ENCODE results near the gene HOXA10.

Gene HOXA10

DNA sequence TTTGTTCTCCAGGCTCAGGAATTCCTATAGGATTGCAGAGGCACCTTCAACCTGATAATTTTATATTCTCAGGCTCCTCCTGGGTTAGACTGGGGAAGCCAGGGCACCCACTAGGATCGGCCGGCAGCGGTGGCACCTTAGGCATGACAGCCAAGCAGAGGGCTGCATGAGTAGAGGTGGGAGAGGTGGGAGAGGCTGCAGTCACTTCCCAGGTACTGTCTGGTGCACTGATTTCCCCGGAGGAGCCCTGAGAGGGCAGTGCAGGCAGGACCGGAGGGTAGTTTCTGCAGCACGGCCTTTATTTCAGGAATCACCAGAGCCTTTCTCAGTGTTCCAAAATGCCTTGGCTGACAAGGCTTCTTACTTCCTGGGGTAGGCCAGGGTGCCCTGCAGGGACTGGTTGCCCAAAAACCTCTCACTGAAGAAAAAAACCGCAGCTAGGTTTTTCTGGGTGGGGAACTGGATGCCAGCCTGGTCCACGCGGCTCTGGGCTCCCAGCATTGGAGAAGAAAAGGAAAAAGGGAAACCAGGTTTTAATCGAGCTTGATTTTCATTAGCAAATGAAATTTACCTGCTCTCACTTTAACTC lies 29.3 kb upstream of the HOXA10 start:
- DNase-seq: no peak

DNA sequence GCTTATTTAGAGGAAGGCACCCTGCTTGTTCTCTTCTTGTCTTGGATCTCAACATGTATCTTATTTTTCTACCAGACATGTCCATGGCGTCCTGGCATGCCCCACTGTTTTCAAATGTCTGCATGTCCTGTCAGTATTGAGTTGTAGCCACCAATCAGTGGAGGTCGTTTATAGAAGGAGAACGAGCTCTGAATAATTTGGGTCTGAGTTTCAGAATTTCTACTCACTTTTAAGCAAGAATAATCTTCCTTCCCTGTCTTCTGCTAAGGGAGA lies 28.7 kb upstream of the HOXA10 start:
- DNase-seq: no peak

DNA sequence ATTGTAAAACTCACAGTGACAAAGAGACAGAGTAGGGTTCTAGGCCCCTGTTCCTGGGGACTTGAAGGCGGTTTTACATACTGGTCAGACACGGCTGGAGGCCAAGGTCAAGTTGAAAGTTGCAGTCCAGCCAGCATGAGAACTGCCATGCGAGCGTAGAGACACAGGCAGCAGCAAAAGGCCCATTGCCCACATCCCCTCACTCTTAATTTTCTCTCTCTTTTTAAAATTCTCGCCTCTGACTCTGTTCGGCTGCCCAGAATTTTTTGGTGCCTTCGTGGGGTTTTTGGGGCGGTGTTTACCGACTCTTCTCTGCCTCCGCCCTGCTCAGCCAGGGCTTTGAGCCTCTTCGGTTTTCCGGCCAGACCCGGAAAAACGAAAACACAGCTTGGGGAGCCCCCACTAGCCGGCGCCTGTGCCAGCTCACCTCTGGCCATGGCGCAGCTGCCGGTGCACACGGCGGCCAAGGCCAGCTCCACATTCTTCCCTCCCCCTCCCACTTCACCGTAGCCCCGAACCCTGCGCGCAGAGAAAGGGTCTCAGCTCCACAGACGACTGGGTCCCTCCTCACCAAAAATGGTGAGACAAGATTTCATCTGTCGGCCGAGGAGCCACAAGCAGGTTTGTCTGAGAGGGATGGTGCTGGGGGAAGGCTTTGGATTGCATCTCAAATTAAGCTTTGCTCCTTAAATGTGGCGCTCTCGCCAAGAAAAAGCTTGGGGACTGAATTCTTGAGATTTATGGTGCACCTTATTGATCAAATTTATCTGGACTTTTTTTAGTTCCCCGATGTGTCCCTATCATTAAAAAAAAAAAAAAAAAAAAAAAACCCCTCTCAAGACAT lies 28.1 kb upstream of the HOXA10 start:
- DNase-seq: no peak

- DNase-seq: no peak
These were observed 27.5 kb upstream of the HOXA10 start for GRCh38 chr7:27201580-27202017.

DNA sequence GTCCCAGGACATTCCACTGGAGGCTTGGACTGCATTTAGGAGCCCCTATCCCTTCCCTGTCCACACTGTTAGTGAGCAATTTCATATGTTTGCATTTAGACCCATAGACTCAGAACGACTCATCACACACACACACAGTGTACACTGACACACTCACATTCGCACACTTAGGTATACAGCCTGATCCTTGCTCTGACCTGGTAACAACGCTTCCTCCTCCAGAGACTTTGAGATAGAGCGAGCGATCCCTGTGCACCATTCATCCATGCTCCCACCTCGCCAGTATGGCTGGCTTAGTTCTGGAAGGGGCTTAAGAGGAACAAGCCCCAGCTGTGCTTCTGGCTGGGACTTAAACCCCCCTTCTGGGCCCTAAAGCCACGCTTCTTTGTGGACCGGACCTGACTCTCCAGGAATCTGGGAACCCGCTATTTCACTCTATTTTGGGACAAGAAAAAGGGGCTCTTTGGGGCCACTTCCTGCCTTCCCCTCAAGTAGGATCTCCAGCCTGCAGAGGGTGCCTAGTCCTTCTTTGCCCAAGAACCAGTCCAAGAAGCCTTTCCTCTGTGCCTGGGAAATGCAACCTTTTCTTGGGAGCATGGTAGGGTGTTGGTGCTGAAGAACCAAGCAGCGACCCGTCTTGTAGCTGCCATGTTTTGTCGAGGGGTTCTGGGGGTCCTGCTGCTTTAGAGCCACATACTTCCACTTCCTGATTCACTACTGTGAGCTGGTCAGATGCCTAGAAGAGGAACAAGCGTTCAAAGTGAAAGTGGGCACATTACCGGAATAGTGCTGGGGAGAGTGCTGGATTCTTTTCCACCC lies 26.9 kb upstream of the HOXA10 start:
- DNase-seq: peak; percentile 72

- DNase-seq: peak; percentile 85
These were observed 26.0 kb upstream of the HOXA10 start, which contains the start of gene HOXA13 for GRCh38 chr7:27199849-27200760. HOXA13 (minus strand) TSS chr7:27200091; CDS start chr7:27200077, 14 bp downstream.

GRCh38 chr7:27198871-27199801 lies 25.0 kb upstream of the HOXA10 start:
- peak; percentile 65 for DNase-seq

DNA sequence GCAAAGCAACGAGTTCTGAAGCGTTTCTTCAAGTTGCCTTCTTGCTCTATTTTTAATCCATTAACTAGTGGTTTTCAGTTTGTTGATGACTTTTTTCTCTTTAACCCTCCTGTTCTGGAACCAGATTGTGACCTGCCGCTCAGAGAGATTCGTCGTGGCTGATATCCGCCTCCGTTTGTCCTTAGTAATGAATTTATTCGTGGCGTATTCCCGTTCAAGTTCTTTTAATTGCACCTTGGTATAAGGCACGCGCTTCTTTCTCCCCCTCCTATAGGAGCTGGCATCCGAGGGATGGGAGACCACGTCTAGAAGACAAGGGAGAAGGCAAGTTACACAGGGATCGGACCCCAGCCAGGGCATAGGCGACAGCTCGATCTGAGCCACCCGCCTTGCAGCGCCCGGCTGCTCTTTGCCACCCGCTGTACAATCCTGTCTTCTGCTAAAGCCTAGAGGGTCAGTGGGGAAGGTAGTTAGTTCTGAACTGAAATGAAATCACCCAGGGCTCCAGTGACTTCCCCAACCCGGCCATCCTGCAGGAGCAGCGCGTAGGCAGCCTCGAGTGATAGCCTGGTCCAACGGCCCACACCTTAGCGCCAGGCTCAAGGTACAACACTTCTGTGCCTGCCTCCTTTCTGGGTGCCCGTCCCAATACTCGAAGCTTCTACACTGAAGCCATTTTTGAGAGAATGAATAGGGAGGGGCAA lies 24.2 kb upstream of the HOXA10 start:
- peak; percentile 64 for DNase-seq

DNA sequence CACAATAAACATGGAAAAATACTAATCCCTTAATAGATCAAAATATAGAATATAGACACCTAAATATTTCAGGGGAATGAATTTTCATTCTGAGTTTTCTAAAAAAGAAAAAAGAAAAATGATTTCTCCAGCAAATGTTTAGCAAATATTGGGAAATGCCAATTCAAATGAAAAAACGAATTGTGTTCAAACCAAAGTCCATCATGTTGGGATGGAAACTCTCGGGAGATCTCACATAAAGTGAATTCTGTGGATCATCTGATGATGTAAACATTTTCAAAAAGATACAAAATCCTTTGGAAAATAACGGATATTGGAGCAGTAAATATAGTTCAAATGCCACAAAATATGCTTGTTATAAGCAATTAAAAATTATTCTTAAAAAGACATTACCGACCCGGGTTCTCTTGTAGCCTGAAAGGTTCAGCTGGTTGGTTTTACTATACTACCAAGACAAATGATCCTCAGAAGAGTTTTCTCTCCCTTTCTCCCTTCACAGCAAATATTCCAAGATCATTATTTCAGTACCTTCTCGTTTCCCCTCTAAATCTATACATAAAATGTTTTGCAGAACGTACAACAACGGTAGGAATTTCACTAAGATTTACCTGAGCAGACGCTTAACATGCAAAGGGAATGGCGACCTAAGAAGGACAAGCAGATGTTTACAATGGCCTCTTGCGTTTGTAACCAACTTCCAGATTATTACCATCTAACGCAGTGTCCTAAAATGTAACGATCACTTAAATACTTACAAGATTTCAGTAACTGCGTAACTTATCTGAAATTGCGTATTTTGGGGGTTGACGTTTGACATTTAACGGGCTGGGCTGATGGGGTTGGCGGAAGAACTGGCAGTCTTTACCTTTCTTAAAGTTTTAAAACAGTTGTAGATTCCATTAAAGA lies 23.3 kb upstream of the HOXA10 start:
- no peak for DNase-seq

GRCh38 chr7:27196287-27196767 lies 22.2 kb upstream of the HOXA10 start:
- DNase-seq: peak; percentile 89

DNA sequence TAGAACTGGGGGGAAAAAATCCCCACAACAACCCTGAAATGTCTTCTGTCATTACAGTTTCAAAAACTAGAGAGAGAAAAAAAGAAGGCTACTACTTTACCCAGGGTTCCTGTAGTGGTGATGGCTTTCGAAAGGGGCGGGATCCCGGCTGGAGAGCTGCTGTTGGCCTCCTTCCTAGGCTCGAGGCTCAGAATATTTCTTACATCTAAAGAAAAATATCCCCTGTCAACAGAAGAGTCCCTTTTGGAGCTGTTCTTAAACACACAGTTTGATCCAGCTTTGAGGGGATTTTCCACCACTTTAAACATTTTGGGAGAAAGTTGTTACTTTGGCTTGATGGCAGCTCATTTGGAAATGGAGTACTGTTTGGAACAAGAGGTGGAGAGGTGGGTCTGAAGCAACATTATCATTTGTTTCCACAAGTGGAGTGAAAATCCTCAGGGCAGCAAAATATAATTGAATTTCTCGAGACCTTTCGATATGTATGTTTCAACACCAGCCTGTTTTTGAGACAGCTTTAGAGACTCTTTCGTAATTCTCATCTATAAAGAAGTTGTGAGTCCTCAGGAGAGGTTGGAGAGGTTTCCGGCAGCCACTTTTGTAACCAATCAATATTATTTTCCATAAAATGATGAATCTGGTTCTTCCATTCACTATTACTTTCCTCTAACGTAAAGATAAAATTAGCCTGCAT lies 20.7 kb upstream of the HOXA10 start:
- no peak for DNase-seq

GRCh38 chr7:27194002-27194352 lies 19.9 kb upstream of the HOXA10 start:
- no peak for DNase-seq

DNA sequence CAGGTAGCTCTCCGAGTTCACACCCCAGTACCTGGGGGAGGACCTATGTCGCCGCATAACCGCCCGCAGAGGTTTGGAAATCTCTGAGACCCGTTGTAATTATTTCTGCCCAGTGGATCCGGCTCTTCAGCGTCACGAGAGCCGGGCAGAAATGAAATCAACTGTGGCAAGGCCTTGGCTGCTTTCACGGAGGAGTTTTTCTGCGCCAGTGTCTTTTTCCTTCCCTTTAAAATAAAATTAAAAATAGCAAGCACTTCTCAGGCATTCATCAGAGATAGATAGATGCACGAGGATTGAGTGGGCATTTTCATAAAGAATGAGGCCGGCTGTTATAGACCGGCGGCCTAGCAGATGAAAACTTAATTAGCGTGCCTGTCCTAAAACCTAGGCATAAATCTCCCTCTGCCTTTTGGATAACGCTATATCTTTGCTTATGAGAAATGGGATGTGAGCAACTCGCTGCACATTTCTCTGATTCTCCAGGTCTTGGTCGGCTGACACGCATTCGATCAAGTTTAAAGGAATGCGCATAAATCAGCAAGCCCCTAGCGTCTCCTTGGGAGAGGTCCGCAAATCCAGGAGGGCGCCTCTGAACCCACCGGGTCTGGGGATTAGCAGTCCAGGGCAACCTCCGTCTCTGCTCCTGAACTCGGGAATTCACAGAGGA lies 19.3 kb upstream of the HOXA10 start:
- DNase-seq: no peak

DNA sequence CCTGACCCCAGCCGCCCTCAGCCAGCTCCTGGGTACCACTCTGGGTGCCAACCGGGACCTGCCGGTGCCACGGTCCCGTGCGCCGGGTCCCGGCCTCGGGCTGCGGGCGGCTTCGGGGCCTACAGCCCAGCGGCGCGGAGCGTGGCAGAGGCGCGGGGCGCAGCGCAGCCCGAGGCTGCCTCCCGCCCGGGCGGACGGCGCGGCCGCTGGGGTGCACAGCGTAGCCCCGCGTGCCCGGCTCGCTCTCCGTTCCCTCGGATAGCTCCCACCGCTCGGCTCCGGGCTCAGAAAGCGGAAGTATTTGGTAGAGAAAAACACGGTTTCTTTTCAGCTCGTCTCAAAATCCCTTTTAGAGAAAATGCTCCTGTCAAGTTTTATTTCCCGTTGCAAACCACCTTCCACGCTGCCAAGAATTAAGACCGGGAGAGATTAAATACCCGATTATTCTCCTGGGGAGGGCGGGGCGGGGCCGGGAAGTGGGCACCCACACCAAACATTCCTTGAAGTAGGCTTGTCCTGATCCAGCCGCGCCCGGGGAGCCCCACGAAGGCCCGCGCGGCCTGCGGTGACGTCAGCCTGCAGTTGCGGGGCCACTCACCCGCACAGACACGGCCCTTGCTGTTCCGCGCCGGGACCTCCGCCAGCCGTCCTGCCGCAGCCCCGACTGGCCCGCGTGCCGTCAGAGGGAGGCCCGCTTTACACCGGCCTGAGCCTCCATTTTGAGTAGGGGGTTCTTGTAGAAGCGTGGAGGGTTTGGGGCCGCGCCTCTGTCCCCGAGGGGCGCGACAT lies 18.6 kb upstream of the HOXA10 start:
- DNase-seq: peak; percentile 49

DNA sequence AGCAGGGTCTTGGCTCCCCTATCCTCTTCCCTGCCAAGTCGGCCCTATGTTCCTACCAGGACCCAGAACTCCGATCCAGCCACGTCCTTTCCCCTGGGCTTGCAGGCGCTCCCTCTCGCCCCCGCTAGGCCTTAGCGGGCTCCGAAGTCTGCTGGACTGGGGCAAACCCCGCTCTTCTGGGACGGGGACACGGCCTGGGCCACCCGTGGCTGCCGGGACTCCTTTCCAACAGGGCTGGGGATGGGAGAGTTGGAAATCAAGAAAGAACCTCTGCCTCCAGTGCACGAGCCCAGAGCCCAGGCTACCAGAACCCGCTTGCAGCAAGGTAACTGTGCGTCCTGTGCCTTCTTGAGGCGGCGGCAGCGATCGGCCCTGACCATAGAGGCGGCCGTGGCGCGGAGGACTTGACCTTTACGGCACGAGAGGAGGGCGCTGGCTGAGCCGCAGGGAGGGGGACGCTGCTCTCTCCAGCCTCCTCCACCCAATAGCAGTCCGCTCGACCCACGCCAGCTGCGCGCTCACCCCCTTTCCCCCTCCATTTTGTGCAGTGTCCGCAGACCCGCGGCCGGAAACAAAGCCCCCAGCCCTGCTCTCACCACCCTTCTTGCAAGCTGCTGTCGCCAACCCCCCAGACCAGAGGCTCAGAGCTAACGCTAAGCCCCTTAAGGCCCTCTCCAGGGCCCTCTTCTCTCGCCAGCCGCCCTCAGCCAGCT lies 17.9 kb upstream of the HOXA10 start:
- peak; percentile 54 for DNase-seq

- no peak for DNase-seq
These were observed 17.1 kb upstream of the HOXA10 start for GRCh38 chr7:27191161-27191731.
